GM18520 (cell line): Measurements from ENCODE around the gene PDE4D.
"Not testable (repeated sequence)": the region's sequence is repeated elsewhere in the genome, so short reads cannot be mapped to it uniquely, and the experiment has no call there.

ENCODE experiments used
- ATAC-seq: cut with Tn5 transposase; IDR thresholded peaks from one replicate; pipeline ENCODE4 v1.9.1; 2021; ENCODE audit not compliant: unreplicated experiment

Gene PDE4D

GRCh38 chr5:59002162-59002825 lies 891.2 kb downstream of the PDE4D start:
- no peak for ATAC-seq

- ATAC-seq, result no peak
Observed at GRCh38 chr5:59001716-59002115, 891.8 kb downstream of the PDE4D start.

DNA sequence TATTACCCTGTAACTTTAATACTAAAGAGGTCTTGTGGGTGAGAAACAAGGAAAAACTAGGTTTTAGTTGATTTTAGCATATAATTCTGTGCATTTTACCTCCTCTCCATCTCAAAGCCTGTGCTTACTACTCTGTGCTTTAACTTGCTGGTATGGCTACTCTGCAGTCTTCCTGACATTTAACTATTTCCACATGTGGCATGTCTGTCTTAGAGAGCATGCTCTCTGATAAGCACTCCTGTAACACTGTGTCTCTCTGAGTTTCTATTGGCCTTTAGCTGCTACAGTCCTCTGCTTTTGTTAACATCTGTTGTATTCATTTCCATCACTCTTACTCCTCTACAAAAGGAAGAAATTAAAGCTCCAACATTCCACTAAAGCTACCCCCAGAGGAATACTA lies 892.4 kb downstream of the PDE4D start:
- no peak for ATAC-seq

DNA sequence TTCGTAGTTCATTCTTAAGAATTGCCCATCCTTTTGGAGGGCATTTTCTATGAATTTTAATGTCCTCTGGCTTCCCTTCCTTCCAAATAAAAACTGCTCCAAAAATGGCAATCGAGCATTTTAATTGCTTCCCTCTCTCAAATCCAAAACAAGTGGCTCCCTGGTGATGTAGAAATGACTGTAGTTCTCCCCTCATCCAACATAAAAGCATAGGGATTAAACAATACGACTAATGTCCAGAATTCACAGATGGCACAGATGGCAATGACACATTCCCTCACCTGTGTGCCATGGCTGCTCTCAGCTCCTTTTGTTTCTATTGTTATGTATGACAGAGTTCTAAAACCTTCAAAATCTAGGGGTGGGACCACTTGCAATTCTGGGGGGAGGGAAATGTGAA lies 893.3 kb downstream of the PDE4D start:
- ATAC-seq, result no peak

GRCh38 chr5:58999804-59000203 lies 893.7 kb downstream of the PDE4D start:
- no peak for ATAC-seq

GRCh38 chr5:58998544-58998943 lies 895.0 kb downstream of the PDE4D start:
- no peak for ATAC-seq

- not testable (repeated sequence) for ATAC-seq
Observed at GRCh38 chr5:58995779-58996178, 897.7 kb downstream of the PDE4D start.

DNA sequence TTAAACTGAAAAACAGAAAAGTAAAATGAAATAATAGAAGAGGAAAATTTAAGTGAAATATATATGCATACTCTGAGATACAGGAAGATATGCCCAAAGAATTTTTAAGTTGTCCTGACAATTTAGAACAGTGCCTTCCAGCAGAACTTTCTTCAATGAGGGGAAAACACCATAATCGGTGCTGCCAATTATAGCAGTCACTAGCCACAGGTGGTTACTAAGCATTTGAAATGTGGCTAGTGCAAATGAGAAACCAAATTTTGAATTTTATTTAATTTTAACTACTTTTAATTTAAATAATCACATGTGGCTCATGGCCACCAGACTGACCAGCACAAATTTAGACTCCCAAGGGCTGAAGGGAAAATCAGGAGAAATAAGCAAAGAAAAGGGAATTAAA lies 900.1 kb downstream of the PDE4D start:
- ATAC-seq, result no peak

GRCh38 chr5:58988938-58989337 lies 904.6 kb downstream of the PDE4D start:
- no peak for ATAC-seq

DNA sequence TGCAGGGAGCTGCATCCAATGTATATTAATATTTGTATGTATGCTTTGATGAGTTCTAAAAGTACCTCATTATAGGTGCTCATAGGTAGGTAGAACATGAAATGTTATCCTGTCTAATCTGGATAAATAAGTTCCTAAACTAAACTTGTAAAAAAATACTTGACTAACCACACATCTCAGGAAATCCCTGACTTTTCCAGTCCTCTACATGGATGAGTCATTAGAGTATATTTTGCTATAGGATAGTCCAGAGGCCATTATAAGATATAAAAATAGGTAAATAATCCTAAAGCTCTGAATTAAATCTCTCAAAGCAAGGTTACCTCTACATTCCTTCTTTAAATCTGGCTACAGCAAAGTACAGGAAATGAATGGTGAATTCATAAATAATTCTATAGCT lies 906.3 kb downstream of the PDE4D start:
- ATAC-seq, result no peak

GRCh38 chr5:58986281-58986680 lies 907.2 kb downstream of the PDE4D start:
- no peak for ATAC-seq

DNA sequence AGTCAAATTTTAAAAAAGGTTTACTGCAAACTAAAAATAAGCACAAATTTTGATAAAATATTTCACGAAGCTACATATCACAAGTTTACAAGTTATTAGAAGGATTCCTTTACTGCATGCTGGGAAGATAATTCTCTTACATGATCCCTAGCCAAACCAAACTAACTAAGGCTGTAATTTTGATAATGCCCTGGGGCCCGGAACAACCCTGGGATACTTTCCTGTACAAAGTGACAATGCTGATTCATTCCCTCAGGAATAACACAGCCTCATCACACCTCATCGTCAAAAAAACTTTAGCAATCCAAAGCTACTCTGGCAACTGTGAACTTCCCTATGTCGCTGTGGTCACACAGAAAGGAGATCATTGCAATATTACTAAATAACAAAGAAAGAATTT lies 907.8 kb downstream of the PDE4D start:
- ATAC-seq, result no peak

GRCh38 chr5:58985311-58985710 lies 908.2 kb downstream of the PDE4D start:
- ATAC-seq, result no peak

- no peak for ATAC-seq
Observed at GRCh38 chr5:58983526-58984452, 909.7 kb downstream of the PDE4D start.

DNA sequence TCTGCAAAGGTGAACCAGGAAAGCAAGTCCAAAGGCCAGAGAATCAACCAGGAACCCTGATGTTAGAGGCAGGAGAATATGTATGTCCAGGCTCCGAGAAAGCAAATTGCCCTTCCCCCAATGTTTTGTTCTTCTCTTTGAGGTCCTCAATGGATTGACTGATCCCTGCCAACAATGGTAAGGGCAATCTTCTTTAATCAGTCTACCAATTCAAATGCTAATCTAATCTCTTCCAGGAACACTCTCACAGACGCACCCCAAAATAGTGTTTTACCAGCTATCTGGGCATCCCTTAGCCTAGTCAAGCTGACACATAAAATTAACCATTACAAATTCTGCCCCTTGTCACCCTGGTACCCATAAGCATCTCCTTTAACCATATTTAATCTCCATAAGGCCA lies 912.6 kb downstream of the PDE4D start:
- ATAC-seq, result no peak

GRCh38 chr5:58979090-58979489 lies 914.4 kb downstream of the PDE4D start:
- ATAC-seq, result no peak

DNA sequence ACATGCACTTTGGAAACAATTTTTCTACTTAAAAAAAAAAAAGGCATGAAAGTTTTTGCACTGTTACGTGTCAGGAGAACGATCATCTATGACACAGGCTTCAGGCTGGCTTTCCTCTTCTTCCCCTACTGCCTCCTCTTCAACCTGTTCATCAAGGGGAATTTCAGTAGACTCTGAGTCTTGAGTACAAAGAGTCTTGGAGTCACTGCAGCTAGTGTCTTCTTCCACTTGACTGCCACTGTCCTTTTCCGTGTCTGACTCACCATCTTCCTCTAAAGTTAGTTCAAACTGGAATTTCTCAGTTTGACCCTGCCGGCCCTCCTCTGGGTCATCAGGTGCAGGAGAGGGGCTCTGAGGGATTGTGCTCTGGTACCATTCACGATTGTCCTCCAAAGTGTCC lies 918.9 kb downstream of the PDE4D start:
- ATAC-seq, result no peak

GRCh38 chr5:58974083-58974482 lies 919.4 kb downstream of the PDE4D start:
- ATAC-seq, result no peak

- ATAC-seq, result no peak
Observed at GRCh38 chr5:58972301-58972700, 921.2 kb downstream of the PDE4D start.

- ATAC-seq, result no peak
Observed at GRCh38 chr5:58970766-58971165, 922.8 kb downstream of the PDE4D start.

DNA sequence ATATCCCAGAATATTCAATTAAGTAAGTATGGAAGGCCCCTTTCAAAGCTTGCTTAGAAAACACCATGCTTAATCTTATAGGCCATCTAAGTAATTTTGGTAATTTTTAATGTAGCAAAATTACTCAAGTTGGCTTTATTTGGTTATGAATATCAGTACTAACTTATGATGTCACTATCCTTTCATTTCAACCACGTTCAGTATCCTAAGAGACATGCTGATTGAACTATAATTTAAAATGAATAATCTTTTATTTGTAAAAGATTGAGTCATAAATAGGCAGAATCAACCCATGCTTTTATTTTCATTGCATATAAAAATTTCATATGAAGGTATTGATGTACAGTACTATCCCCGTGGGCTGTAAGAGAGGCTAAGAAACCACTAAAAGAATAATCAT lies 923.7 kb downstream of the PDE4D start:
- no peak for ATAC-seq

DNA sequence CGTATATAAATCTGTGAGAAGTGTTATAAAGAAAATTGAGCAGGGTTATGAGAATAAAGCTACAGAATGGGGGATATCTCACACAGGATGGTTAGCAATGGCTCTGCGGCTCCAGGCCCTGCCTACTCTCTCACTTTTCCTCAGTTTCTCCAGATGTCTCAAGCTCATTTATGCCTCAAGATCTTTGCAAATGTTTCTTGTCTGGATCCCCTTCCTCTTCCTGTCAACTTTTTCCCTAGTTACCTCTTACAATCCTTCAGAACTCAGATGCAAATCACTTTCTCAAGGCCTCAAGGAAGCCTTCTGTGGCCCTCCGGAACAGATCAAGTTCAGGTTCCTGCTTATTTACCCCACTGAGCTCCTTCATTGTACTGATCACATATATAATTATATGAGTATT lies 924.3 kb downstream of the PDE4D start:
- no peak for ATAC-seq
